ENCODE results near the gene AAMP.

The AAMP gene

GRCh38 chr2:218272531-218273212 lies 2.7 kb upstream of the AAMP start:
- Histone ChIP-seq H3K9ac (ENCODE audit: low read depth, low read length) (no peak overlapping the region), H3K36me3 (ENCODE audit: control insufficient read depth, insufficient read depth, low read length) (peaks cover 43% of the 10 kb centered on the region)

GRCh38 chr2:218271865-218272530 lies 2.1 kb upstream of the AAMP start:
- Histone ChIP-seq H3K27me3 (ENCODE audit: control insufficient read depth, insufficient read depth, low read length) (no peaks in the 10 kb centered on the region), H3K36me3 (ENCODE audit: control insufficient read depth, insufficient read depth, low read length) (peaks cover 43% of the 10 kb centered on the region), H3K4me3 (ENCODE audit: low read depth, low read length) (peak overlapping the region; percentile 12; the same call in 1 of the 2 replicates), H3K4me1 (ENCODE audit: control insufficient read depth, insufficient read depth, low read length) (peaks cover 5% of the 10 kb centered on the region; the same call in 1 of the 2 replicates), H3K9me3 (ENCODE audit: control insufficient read depth, insufficient read depth, low read length) (no peaks in the 10 kb centered on the region), H3K27ac (ENCODE audit: low read depth, low read length) (no peak overlapping the region), H3K9ac (ENCODE audit: low read depth, low read length) (no peak overlapping the region)

More at GRCh38 chr2:218272531-218273212, 2.7 kb upstream of the AAMP start:
- no peak overlapping the region for H3K4me3 ChIP-seq (ENCODE audit: low read depth, low read length)
- H3K9me3 ChIP-seq (ENCODE audit: control insufficient read depth, insufficient read depth, low read length): no peaks in the 10 kb centered on the region
- no peaks in the 10 kb centered on the region for H3K27me3 ChIP-seq (ENCODE audit: control insufficient read depth, insufficient read depth, low read length)
- peaks cover 5% of the 10 kb centered on the region; the same call in 1 of the 2 replicates for H3K4me1 ChIP-seq (ENCODE audit: control insufficient read depth, insufficient read depth, low read length)
- H3K27ac ChIP-seq (ENCODE audit: low read depth, low read length): no peak overlapping the region

- Histone ChIP-seq H3K27me3 (ENCODE audit: control insufficient read depth, insufficient read depth, low read length) (no peaks in the 10 kb centered on the region), H3K36me3 (ENCODE audit: control insufficient read depth, insufficient read depth, low read length) (peaks cover 43% of the 10 kb centered on the region), H3K4me1 (ENCODE audit: control insufficient read depth, insufficient read depth, low read length) (peaks cover 5% of the 10 kb centered on the region; the same call in 1 of the 2 replicates), H3K4me3 (ENCODE audit: low read depth, low read length) (peak overlapping the region; percentile 90), H3K9me3 (ENCODE audit: control insufficient read depth, insufficient read depth, low read length) (no peaks in the 10 kb centered on the region), H3K27ac (ENCODE audit: low read depth, low read length) (no peak overlapping the region), H3K9ac (ENCODE audit: low read depth, low read length) (no peak overlapping the region)
Measured at GRCh38 chr2:218271487-218271797, 1.5 kb upstream of the AAMP start.

GRCh38 chr2:218270721-218271486 lies 967 bp upstream of the AAMP start:
- H3K4me3 ChIP-seq (ENCODE audit: low read depth, low read length): peak overlapping the region; percentile 90
- H3K27ac ChIP-seq (ENCODE audit: low read depth, low read length): peak overlapping the region; percentile 22
- H3K36me3 ChIP-seq (ENCODE audit: control insufficient read depth, insufficient read depth, low read length): peaks cover 42% of the 10 kb centered on the region
- peak overlapping the region; percentile 51 for H3K9ac ChIP-seq (ENCODE audit: low read depth, low read length)
- H3K9me3 ChIP-seq (ENCODE audit: control insufficient read depth, insufficient read depth, low read length): no peaks in the 10 kb centered on the region
- H3K27me3 ChIP-seq (ENCODE audit: control insufficient read depth, insufficient read depth, low read length): no peaks in the 10 kb centered on the region
- peaks cover 5% of the 10 kb centered on the region; the same call in 1 of the 2 replicates for H3K4me1 ChIP-seq (ENCODE audit: control insufficient read depth, insufficient read depth, low read length)

GRCh38 chr2:218267259-218267658 lies 2.7 kb downstream of the AAMP start:
- H3K36me3 ChIP-seq (ENCODE audit: control insufficient read depth, insufficient read depth, low read length): peaks cover 45% of the 10 kb centered on the region
- H3K4me1 ChIP-seq (ENCODE audit: control insufficient read depth, insufficient read depth, low read length): peaks cover 5% of the 10 kb centered on the region; the same call in 1 of the 2 replicates
- no peak overlapping the region for H3K9ac ChIP-seq (ENCODE audit: low read depth, low read length)
- H3K27ac ChIP-seq (ENCODE audit: low read depth, low read length): no peak overlapping the region
- no peaks in the 10 kb centered on the region for H3K9me3 ChIP-seq (ENCODE audit: control insufficient read depth, insufficient read depth, low read length)
- no peaks in the 10 kb centered on the region for H3K27me3 ChIP-seq (ENCODE audit: control insufficient read depth, insufficient read depth, low read length)
- H3K4me3 ChIP-seq (ENCODE audit: low read depth, low read length): no peak overlapping the region

- H3K4me1 ChIP-seq (ENCODE audit: control insufficient read depth, insufficient read depth, low read length): peaks cover 8% of the 10 kb centered on the region; the same call in 1 of the 2 replicates
Measured at GRCh38 chr2:218266316-218266979, 3.5 kb downstream of the AAMP start.

GRCh38 chr2:218265626-218266025 lies 4.3 kb downstream of the AAMP start:
- no peaks in the 10 kb centered on the region for H3K27me3 ChIP-seq (ENCODE audit: control insufficient read depth, insufficient read depth, low read length)
- no peaks in the 10 kb centered on the region for H3K9me3 ChIP-seq (ENCODE audit: control insufficient read depth, insufficient read depth, low read length)
- no peak overlapping the region for H3K4me3 ChIP-seq (ENCODE audit: low read depth, low read length)
- no peak overlapping the region for H3K9ac ChIP-seq (ENCODE audit: low read depth, low read length)
- peaks cover 10% of the 10 kb centered on the region for H3K4me1 ChIP-seq (ENCODE audit: control insufficient read depth, insufficient read depth, low read length)
- H3K36me3 ChIP-seq (ENCODE audit: control insufficient read depth, insufficient read depth, low read length): peaks cover 45% of the 10 kb centered on the region
- H3K27ac ChIP-seq (ENCODE audit: low read depth, low read length): no peak overlapping the region

More at GRCh38 chr2:218266316-218266979, 3.5 kb downstream of the AAMP start:
- Histone ChIP-seq H3K4me3 (ENCODE audit: low read depth, low read length) (no peak overlapping the region), H3K27ac (ENCODE audit: low read depth, low read length) (no peak overlapping the region), H3K36me3 (ENCODE audit: control insufficient read depth, insufficient read depth, low read length) (peaks cover 45% of the 10 kb centered on the region), H3K27me3 (ENCODE audit: control insufficient read depth, insufficient read depth, low read length) (no peaks in the 10 kb centered on the region), H3K9ac (ENCODE audit: low read depth, low read length) (no peak overlapping the region), H3K9me3 (ENCODE audit: control insufficient read depth, insufficient read depth, low read length) (no peaks in the 10 kb centered on the region)

GRCh38 chr2:218264773-218265561 lies 5.0 kb downstream of the AAMP start:
- Histone ChIP-seq H3K36me3 (ENCODE audit: control insufficient read depth, insufficient read depth, low read length) (peaks cover 45% of the 10 kb centered on the region), H3K4me1 (ENCODE audit: control insufficient read depth, insufficient read depth, low read length) (peaks cover 14% of the 10 kb centered on the region), H3K27ac (ENCODE audit: low read depth, low read length) (no peak overlapping the region), H3K27me3 (ENCODE audit: control insufficient read depth, insufficient read depth, low read length) (no peaks in the 10 kb centered on the region), H3K9me3 (ENCODE audit: control insufficient read depth, insufficient read depth, low read length) (no peaks in the 10 kb centered on the region), H3K9ac (ENCODE audit: low read depth, low read length) (no peak overlapping the region), H3K4me3 (ENCODE audit: low read depth, low read length) (no peak overlapping the region)

GRCh38 chr2:218263817-218264641 lies 5.9 kb downstream of the AAMP start:
- no peaks in the 10 kb centered on the region for H3K9me3 ChIP-seq (ENCODE audit: control insufficient read depth, insufficient read depth, low read length)
- peaks cover 45% of the 10 kb centered on the region for H3K36me3 ChIP-seq (ENCODE audit: control insufficient read depth, insufficient read depth, low read length)
- H3K4me3 ChIP-seq (ENCODE audit: low read depth, low read length): no peak overlapping the region
- H3K9ac ChIP-seq (ENCODE audit: low read depth, low read length): no peak overlapping the region
- no peak overlapping the region for H3K27ac ChIP-seq (ENCODE audit: low read depth, low read length)
- no peaks in the 10 kb centered on the region for H3K27me3 ChIP-seq (ENCODE audit: control insufficient read depth, insufficient read depth, low read length)
- H3K4me1 ChIP-seq (ENCODE audit: control insufficient read depth, insufficient read depth, low read length): peaks cover 14% of the 10 kb centered on the region

Data from HUES48 (cell line).